HuH-7.5 (cell line): ENCODE data around the gene CYP1B1.
A peak's percentile ranks its signal among the peaks of the same experiment; 100 is the strongest.
"Not testable (repeated sequence)": the region's sequence is repeated elsewhere in the genome, so short reads cannot be mapped to it uniquely, and the experiment has no call there.

Experiments used
- DNase-seq: peaks from one replicate; pipeline ENCODE4 v3.0.0; 2011; ENCODE audit warnings: low spot score

Gene CYP1B1

DNA sequence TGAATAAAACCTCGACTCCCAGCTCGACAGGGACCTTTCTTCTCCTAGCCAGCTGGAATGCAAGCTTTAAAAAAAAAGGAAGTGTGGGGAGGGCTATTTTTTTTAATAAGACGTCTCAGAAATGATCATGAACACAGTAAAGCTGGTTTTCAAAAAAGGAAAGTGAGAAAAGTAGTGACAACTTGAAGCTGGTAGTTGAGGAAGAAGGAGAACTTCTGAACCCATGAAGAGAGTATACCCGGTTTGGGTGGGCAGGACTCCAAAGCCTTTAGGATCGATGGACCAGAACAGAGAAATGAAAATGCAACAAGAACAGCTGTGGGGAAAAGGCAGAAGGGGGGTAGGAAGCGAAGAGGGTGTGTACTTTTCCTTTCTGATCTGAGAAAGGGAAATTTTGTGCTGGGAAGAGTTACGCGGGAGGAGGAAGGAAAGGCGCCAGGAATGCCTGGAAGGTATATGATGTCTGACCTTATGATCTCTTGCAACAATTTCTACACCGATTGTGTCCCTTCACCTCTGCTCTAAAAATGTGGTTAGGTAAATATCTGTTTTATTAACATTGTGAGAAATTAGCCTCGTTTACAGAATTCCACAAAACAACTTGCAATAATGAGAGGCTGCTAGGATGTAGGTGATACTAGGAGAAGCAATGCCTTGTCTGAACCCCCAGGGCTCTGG, 22.6 kb upstream of the CYP1B1 start:
- DNase-seq = no peak

GRCh38 chr2:38097988-38098385, 22.0 kb upstream of the CYP1B1 start:
- DNase-seq = no peak

- DNase-seq = no peak
Measured at GRCh38 chr2:38097258-38097987, 21.5 kb upstream of the CYP1B1 start.

DNA sequence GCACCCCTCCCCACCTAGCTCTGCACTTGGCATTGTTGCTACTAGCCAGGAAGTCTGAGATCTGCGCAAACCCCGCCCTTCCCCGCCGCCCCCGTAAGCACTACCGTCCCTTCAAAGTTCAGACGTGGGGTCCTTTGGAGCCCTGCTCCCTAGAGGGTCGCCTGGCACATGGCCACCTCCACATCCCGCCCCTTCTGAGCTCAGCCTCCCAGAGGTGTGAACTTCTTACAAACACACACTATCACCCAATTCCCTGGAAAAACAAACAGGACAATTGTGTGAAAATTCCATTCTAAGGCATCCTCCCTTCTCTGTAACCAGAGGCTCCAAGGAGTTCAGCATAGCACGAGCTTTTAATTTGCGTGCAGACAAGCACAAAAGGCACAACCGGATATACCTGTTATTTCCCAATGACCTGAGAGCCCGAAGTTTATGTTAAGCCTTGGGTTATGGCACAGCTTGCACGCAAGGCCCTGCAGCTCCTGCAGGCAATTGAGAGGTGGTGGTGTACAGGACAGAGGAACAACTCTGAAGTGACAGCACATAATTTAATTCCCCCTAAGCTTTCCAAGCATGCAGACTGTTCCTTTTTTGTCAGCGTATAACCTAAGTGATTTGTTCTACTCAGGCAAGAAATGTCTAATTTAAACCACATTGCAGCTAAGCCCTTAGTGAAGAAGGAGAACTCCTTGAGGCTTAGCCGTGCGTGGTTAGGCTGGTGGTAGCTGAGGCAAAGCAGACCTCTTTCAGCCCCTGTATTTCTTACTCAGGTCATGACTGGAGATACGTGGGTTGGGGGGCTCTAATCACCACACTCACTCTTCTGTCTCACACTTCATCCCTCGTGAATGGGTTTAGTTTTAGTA, 20.3 kb upstream of the CYP1B1 start:
- DNase-seq = no peak

DNA sequence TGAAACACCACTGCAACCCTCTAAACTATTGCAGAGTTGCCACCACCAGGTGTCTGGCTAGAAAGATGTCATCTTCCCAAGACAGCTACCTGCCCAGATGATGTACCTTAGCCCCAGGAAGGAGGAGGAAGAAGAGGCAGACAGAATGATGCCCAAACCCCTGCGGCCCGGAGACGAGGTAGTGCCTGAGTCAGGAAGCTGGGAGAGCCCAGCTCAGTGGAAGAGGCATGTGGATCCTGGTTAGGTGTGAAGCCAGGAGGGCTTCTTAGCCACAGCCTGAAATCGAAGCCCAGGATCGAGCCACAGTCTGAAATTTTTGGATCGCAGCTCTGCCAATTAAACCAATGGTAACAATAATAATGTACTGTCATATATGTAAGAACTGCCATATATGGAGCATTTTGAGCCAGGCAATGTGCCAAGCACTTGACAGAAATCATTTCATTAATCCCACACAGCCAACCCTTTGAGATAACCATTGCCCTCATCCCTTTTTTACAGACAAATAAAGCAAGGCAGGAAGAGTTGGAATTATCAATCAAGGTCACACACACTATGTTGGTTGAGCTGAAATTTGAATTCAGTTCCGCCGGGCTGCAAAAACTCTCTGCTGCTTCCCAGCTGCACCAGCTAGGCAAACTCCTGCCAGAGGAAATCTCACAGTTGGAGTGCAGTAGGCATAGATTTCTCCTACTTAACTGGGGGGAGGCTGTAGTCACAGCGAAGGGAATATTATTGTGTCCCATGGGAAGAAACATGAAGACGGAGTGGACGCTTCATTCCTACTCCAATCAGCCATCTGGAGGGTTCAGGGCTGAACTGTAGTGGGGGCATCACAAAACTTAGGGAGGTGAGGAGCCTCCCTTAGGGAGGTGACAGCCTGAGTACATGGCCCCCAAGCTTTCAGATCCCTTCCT, 19.4 kb upstream of the CYP1B1 start:
- no peak for DNase-seq

DNA sequence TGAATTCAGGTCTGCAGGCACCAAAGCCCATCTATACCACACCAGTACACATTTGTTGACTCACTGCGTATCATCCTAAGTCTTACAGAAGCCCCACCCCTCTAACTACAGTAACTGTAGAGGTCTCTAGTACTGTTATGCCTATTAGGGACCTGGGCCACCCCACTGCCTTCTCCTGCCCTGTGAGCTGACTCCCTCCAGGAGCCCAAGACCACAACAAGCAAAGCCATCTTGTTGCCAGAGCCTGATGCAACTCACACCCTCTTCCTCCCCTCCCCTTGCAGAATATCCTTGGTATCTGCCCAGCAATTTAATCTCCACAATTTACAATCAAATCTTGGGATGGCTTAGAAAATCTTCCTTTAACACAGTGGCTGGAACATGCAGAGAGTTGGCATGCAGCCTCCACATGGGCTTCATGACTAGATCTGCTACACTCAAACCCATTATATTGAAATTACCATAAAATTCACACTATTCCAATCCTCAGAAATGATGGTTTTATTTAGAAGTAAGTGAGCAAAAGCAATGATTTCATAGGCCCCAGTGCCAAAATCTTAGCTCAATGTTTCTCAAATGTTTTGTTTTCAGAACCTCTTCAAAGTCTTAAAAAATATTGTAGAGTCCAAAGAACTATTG, 17.7 kb upstream of the CYP1B1 start:
- no peak for DNase-seq

- peak; percentile 38 for DNase-seq
Measured at GRCh38 chr2:38092196-38092902, 16.4 kb upstream of the CYP1B1 start.

GRCh38 chr2:38091760-38092159, 15.8 kb upstream of the CYP1B1 start:
- DNase-seq = no peak

GRCh38 chr2:38090928-38091327, 15.0 kb upstream of the CYP1B1 start:
- no peak for DNase-seq

DNA sequence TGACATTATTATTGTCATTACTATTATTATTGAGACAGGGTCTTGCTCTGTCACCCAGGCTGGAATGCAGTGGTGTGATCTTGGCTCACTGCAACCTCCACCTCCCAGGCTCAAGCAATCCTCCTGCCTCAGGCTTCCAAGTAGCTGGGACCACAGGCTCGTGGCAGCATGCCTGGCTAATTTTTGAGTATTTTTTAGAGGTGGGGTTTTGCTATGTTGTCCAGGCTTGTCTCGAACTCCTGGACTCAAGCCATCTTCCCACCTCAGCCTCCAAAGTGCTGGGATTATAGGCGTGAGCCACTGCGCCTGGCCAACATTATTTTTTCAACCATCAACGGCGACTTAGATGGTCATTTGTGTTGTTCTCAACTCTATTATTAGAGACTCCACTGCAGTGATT, 14.3 kb upstream of the CYP1B1 start:
- DNase-seq = not testable (repeated sequence)

DNA sequence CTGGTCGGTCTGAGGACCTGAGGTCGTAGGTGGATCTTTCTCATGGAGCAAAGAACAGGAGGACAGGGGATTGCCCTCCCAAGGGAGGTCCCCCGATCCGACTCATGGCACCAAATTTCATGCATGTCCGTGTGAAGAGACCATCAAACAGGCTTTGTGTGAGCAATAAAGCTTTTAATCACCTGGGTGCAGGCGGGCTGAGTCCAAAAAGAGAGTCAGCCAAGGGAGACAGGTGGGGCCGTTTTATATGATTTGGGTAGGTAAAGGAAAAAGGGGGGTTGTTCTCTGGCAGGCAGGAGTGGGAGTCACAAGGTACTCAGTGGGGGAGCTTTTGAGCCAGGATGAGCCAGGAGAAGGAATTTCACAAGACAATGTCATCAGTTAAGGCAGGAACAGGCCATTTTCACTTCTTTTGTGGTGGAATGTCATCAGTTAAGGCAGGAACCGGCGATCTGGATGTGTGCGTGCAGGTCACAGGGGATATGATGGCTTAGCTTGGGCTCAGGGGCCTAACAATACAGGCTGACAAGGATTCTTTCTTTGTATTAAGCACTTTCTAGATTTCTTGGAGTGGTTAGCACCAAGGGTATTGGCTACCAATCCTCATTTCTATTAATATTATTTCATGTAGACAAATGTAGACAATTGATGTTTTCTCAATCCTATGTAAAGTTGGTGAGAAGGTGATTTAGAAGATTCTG, 10.2 kb upstream of the CYP1B1 start:
- not testable (repeated sequence) for DNase-seq

DNA sequence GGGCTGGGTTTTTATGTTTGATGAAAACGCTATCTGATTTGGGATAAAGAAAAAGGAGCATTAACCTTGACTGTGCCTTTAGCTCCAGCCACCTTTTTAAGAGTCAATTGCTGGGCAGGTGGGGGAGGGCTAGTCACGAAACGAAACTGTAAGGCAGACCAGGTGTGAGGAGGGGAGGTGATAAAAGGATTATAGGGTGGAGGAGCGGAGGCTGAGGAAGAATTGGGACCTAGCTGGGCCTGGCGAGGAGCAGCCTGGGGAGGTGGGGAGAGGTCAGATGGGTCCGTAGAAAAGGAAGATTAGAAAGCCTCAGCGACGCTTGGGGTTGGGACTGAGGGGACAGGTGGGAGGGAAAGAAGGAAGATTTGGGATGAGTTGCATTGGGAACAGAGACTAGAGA, 8.6 kb upstream of the CYP1B1 start:
- not testable (repeated sequence) for DNase-seq

GRCh38 chr2:38082727-38083126, 6.8 kb upstream of the CYP1B1 start:
- DNase-seq = not testable (repeated sequence)

- DNase-seq = no peak
Measured at GRCh38 chr2:38080346-38080745, 4.4 kb upstream of the CYP1B1 start.

DNA sequence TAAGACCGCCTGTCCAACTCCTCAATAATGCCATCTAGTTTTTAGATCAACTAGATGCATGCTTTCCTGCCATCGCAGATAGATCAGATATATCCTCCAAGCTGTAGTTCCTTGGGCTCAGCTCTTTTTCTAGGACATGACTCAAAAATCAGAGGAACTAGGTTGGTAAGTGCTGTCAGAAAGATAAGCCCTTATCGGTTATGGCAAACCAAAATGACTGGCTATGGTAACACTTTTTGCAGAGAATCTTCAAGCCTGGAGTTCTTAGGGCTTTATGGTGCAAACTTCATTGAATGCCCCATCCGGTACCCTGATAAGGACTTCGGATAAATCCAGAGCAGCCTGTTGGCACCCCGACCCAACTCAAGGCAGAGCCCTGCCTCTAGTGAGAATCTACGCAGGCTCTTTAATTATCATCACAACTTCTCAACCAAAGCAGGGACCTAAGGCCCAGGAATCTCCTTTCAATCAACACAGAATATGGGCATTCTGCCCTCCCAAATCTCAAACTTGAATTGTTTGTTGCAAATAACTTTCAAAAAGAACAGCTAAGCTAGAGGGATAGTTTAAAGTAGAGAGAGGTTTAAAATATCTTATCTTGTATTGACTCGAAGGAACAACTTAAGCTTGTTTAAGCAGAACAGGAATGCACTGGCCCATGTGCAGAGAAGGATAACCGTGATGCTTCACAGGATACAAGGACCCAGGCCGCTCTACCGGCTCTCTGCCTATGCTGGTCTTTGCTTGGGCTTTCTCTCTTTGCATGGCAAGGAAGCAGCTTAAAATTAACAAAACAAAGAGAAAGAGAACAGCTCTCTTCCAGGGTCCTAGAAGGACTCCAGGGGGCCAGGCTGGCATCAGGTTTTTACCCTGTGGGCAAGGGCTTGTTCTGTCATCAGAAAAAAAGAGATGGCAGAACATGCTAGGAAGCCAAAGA, 3.4 kb upstream of the CYP1B1 start:
- no peak for DNase-seq

DNA sequence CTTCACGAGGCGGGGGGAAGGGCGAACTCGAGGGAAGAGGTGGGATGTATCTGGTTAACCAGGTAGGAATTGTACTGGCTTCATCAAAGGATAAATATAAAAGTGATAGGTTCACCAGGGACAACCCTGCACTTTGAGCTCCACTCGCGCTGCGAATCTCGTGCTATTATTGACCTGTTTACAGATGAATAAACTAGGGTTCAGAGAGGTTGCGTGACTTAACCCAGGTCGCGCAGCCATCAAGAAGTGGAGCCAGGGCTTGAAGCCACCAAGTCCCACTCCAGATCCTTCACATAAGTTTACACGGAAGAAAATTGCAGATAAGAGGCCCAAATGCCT, 1.4 kb upstream of the CYP1B1 start:
- DNase-seq = no peak

- peak; percentile 66 for DNase-seq
Measured at GRCh38 chr2:38076710-38077430, 919 bp upstream of the CYP1B1 start.

- DNase-seq = peak; percentile 68
Measured at GRCh38 chr2:38076152-38076709, 280 bp upstream of the CYP1B1 start.
